Osteoblast (primary cell): ENCODE measurements around the gene HMOX2. TPM values are rescaled to one million over a fixed set of nuclear protein-coding genes. Genes with fewer than 3 reads are reported as not detected.

Source experiments
- DNase-seq: peaks from one replicate; pipeline ENCODE4 v3.0.0; 2011; ENCODE audit warnings: low spot score, mixed read lengths; ENCODE audit not compliant: insufficient read length; ENCODE audit errors: missing footprints
- H2AFZ ChIP-seq: 2 replicates; pipeline ENCODE4 v1.6.0; 2011; ENCODE audit warnings: mild to moderate bottlenecking, low read length
- H3K27ac ChIP-seq: 2 replicates; pipeline ENCODE4 v1.5.1; 2011; ENCODE audit warnings: mild to moderate bottlenecking, low read depth, low read length, moderate library complexity
- H3K27me3 ChIP-seq: 2 replicates; pipeline ENCODE4 v1.6.0; 2012; ENCODE audit warnings: mild to moderate bottlenecking, control low read depth, inconsistent platforms, low read length, moderate library complexity; ENCODE audit not compliant: insufficient read depth
- H3K36me3 ChIP-seq: 2 replicates; pipeline ENCODE4 v1.5.1; 2011; ENCODE audit warnings: mild to moderate bottlenecking, low read length, control low read depth, moderate library complexity; ENCODE audit not compliant: insufficient read depth
- H3K4me1 ChIP-seq: 2 replicates; pipeline ENCODE4 v1.5.1; 2011; ENCODE audit warnings: mild to moderate bottlenecking, low read length, control low read depth, moderate library complexity; ENCODE audit not compliant: insufficient read depth
- H3K4me2 ChIP-seq: 2 replicates; pipeline ENCODE4 v1.6.0; 2011; ENCODE audit warnings: mild to moderate bottlenecking, low read length; ENCODE audit not compliant: insufficient read depth
- H3K4me3 ChIP-seq: fragments of 200-600 bp; sonication (generic); 3 replicates; pipeline ENCODE4 v1.5.1; 2012; ENCODE audit warnings: mild to moderate bottlenecking, low read length, inconsistent platforms; ENCODE audit not compliant: insufficient read depth
- H3K79me2 ChIP-seq: 2 replicates; pipeline ENCODE4 v1.6.0; 2012; ENCODE audit warnings: mild to moderate bottlenecking, low read length, control low read depth, inconsistent platforms; ENCODE audit not compliant: insufficient read depth
- H3K9me3 ChIP-seq: 2 replicates; pipeline ENCODE4 v1.5.1; 2011; ENCODE audit warnings: low read depth, low read length, control low read depth
- H4K20me1 ChIP-seq: 2 replicates; pipeline ENCODE4 v1.6.0; 2012; ENCODE audit warnings: mild to moderate bottlenecking, low read length, control low read depth; ENCODE audit not compliant: insufficient read depth
- total RNA-seq: library from RNA; depleted of rRNA; stranded (reverse); fragments of >200 nt; gene quantifications from 2 replicates; pipeline ENCODE4 v1.2.3, GENCODE V29; 2012
- TF ChIP-seq, protein P1 (sequence below): IDR thresholded peaks from 2 replicates; pipeline ENCODE4 v1.5.1; 2011; ENCODE audit warnings: mild to moderate bottlenecking, low read depth, low read length, moderate library complexity; ENCODE audit errors: extremely low read depth

The HMOX2 gene
- total RNA-seq, 1 donor: 39.4 TPM

DNA sequence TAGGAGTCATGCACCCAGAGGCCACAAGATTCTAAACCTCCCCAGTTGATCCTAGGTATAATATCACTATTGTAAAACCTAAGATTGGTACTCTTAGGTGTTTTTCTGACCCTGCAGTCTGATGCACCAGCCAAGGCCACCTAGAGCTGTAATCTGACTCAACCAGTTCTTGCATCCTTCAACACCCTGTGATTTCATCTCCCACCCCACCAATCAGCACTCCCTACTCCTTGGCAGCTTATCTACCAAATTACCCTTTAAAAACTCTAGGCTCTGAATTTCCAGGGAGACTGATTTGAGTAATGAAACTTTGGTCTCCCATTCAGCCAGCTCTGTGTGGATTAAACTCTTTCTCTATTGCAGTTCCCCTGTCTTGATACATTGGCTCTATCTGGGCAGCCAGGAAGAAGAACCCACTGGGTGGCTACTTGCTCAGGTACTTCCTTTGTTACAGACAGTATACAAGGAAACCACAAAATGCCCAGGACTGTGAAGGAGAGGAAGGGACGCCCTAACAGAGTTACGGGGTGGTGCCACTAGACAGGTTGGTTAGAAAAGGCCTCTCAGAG lies 63.6 kb downstream of the HMOX2 start:
- TF ChIP-seq, protein P1, sequence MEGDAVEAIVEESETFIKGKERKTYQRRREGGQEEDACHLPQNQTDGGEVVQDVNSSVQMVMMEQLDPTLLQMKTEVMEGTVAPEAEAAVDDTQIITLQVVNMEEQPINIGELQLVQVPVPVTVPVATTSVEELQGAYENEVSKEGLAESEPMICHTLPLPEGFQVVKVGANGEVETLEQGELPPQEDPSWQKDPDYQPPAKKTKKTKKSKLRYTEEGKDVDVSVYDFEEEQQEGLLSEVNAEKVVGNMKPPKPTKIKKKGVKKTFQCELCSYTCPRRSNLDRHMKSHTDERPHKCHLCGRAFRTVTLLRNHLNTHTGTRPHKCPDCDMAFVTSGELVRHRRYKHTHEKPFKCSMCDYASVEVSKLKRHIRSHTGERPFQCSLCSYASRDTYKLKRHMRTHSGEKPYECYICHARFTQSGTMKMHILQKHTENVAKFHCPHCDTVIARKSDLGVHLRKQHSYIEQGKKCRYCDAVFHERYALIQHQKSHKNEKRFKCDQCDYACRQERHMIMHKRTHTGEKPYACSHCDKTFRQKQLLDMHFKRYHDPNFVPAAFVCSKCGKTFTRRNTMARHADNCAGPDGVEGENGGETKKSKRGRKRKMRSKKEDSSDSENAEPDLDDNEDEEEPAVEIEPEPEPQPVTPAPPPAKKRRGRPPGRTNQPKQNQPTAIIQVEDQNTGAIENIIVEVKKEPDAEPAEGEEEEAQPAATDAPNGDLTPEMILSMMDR: no peak
- Histone ChIP-seq H2AFZ (no peak overlapping the region), H3K4me3 (no peak overlapping the region), H4K20me1 (no peaks in the 10 kb centered on the region), H3K79me2 (peaks cover 25% of the 10 kb centered on the region), H3K4me1 (no peaks in the 10 kb centered on the region), H3K9me3 (peaks cover 5% of the 10 kb centered on the region), H3K36me3 (no peaks in the 10 kb centered on the region), H3K27me3 (peaks cover 12% of the 10 kb centered on the region), H3K27ac (no peak overlapping the region), H3K4me2 (no peak overlapping the region)
- DNase-seq: no peak

DNA sequence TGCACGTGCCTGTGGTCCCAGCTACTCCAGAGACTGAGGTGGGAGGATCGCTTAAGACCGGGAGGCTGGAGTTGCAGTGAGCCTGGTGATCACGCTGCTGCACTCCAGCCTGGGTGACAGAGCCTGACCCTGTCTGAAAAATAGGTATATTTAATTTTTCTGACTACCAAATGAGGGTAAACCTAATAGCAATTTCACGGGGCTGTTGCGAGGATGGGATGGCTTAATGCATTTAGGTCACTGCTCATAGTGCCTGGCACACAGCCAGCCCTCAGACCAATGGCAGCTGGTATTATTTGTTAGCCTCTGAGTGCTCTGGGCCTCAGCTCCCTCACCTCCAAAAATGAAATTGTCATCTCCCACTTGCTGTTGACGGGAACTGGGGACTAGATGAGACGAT lies 68.3 kb downstream of the HMOX2 start:
- TF ChIP-seq, protein P1: no peak
- Histone ChIP-seq H3K4me3 (no peak overlapping the region), H4K20me1 (no peaks in the 10 kb centered on the region), H3K4me1 (no peaks in the 10 kb centered on the region), H3K36me3 (no peaks in the 10 kb centered on the region), H3K27ac (no peak overlapping the region), H3K9me3 (peaks cover 5% of the 10 kb centered on the region), H3K27me3 (peaks cover 3% of the 10 kb centered on the region), H3K4me2 (no peak overlapping the region), H3K79me2 (no peaks in the 10 kb centered on the region), H2AFZ (no peak overlapping the region)
- DNase-seq: no peak

DNA sequence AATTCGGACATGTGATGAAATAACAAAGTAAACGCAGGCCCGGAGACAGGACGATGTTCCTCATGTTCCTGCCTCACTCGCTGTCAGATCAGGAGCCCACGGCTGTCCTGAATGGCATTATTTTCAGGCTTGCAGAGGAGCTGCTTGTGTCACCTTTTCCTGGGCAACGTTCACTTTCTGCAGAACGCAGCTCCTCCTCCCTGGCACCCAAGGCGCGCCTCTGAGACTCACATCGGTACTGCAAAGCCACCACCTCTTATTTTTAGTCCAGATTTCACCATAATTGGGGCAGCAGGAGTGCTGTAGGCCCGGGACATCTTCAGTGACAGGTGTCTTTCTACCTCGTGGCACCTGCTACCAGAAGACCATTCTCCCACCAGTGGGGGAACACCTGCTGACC lies 71.9 kb downstream of the HMOX2 start:
- TF ChIP-seq, protein P1: no peak
- no peaks in the 10 kb centered on the region for H3K4me1 ChIP-seq
- no peak overlapping the region for H3K4me2 ChIP-seq

DNA sequence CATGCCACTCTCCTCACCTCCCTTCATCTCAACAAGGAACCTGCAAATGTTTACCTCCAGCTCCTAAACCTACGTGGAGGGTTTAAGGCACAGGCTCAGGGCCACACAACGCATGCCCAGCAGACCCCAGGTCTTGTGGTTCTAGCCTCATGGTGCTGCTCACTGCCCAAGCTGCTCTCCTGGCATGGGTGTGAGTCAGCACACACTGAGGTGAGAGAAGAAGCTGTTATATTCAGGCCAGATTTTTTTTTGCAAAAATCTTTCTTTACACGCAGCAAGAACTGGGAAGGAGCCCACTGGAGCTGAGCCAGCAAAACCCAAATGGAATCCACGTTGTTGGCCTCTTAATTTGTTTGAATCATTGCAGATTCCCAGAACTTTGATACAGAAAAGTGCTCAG lies 74.4 kb downstream of the HMOX2 start:
- Histone ChIP-seq H3K27ac (no peak overlapping the region), H3K4me1 (no peaks in the 10 kb centered on the region), H3K9me3 (no peaks in the 10 kb centered on the region), H3K79me2 (no peaks in the 10 kb centered on the region), H3K27me3 (peaks cover 14% of the 10 kb centered on the region), H4K20me1 (no peaks in the 10 kb centered on the region), H3K4me3 (no peak overlapping the region), H3K4me2 (no peak overlapping the region), H2AFZ (no peak overlapping the region), H3K36me3 (no peaks in the 10 kb centered on the region)
- DNase-seq: peak; percentile 63
- TF ChIP-seq, protein P1: no peak

More for the DNA sequence above, 71.9 kb downstream of the HMOX2 start:
- Histone ChIP-seq H3K79me2 (no peaks in the 10 kb centered on the region), H3K9me3 (no peaks in the 10 kb centered on the region), H4K20me1 (no peaks in the 10 kb centered on the region), H3K4me3 (no peak overlapping the region), H3K27me3 (peaks cover 12% of the 10 kb centered on the region), H2AFZ (no peak overlapping the region), H3K36me3 (no peaks in the 10 kb centered on the region), H3K27ac (no peak overlapping the region)
- DNase-seq: peak; percentile 4
